WTC11 (cell line): ENCODE measurements around the gene MOV10L1. TPM values are rescaled to one million over a fixed set of nuclear protein-coding genes. Genes with fewer than 3 reads are reported as not detected.

Experiments
- ATAC-seq: fragments of 200-7000 bp; cut with Tn5 transposase; 2 replicates; pipeline ENCODE4 v1.10.0; 2021; ENCODE audit warnings: mild to moderate bottlenecking, moderate library complexity
- CTCF ChIA-PET: fragments of 300-600 bp; sonication (Branson Sonifier 250); formaldehyde crosslinking; loops from one replicate; lab custom pipeline; 2021; ENCODE audit warnings: antibody characterized with exemption; lab: Charles Lee
- POLR2A ChIA-PET: fragments of 350-600 bp; sonication (Branson Sonifier 250); formaldehyde crosslinking; loops from one replicate; lab custom pipeline; 2021; ENCODE audit warnings: antibody characterized with exemption; lab: Charles Lee
- DNase-seq: peaks from one replicate; pipeline ENCODE4 v3.0.0; 2021; ENCODE audit warnings: low spot score
- H3K27ac Mint-ChIP-seq: 2 replicates; pipeline ENCODE4 v1.8.0; 2021; ENCODE audit warnings: mixed read lengths
- H3K27me3 Mint-ChIP-seq: 2 replicates; pipeline ENCODE4 v1.8.0; 2021; ENCODE audit warnings: low read depth, mild to moderate bottlenecking, moderate library complexity, mixed read lengths
- H3K36me3 Mint-ChIP-seq: 2 replicates; pipeline ENCODE4 v1.8.0; 2021; ENCODE audit warnings: mixed read lengths
- H3K4me1 Mint-ChIP-seq: 2 replicates; pipeline ENCODE4 v1.8.0; 2022; ENCODE audit warnings: mixed read lengths
- H3K4me3 Mint-ChIP-seq: 2 replicates; pipeline ENCODE4 v1.8.0; 2021; ENCODE audit warnings: mild to moderate bottlenecking, moderate library complexity, mixed read lengths
- H3K9me3 Mint-ChIP-seq: 2 replicates; pipeline ENCODE4 v1.8.0; 2021; ENCODE audit warnings: mixed read lengths
- CDX4 ChIP-seq: fragments of 250-450 bp; sonication (Bioruptor Pico); IDR thresholded peaks from 2 replicates; pipeline ENCODE4 v1.9.0; 2021; ENCODE audit warnings: moderate library complexity, mild to moderate bottlenecking, inconsistent platforms, borderline replicate concordance
- CTCF ChIP-seq: fragments of 200-600 bp; IDR thresholded peaks from 2 replicates; pipeline ENCODE4 v1.8.0; 2022; ENCODE audit warnings: antibody characterized with exemption
- ETV6 ChIP-seq: sonication (generic); formaldehyde crosslinking; IDR thresholded peaks from 2 replicates; pipeline ENCODE4 v1.8.1; 2022; ENCODE audit warnings: mild to moderate bottlenecking, missing genetic modification reagents
- GRHL2 ChIP-seq: fragments of 250-450 bp; sonication (Bioruptor Pico); IDR thresholded peaks from 2 replicates; pipeline ENCODE4 v1.8.0; 2022; ENCODE audit warnings: mild to moderate bottlenecking, moderate library complexity; ENCODE audit not compliant: insufficient replicate concordance, severe bottlenecking
- GTF2I ChIP-seq: fragments of 250-450 bp; sonication (Bioruptor Pico); conservative IDR thresholded peaks from 2 replicates; pipeline ENCODE4 v1.4.0; 2021; ENCODE audit warnings: mild to moderate bottlenecking
- IRF1 ChIP-seq: sonication (generic); formaldehyde crosslinking; IDR thresholded peaks from 2 replicates; pipeline ENCODE4 v1.8.0; 2023; ENCODE audit warnings: missing genetic modification reagents
- MXD4 ChIP-seq: fragments of 250-450 bp; sonication (Bioruptor Pico); IDR thresholded peaks from 2 replicates; pipeline ENCODE4 v1.8.0; 2021; ENCODE audit warnings: mild to moderate bottlenecking, moderate library complexity, borderline replicate concordance
- NR1H2 ChIP-seq: sonication (generic); formaldehyde crosslinking; IDR thresholded peaks from 2 replicates; pipeline ENCODE4 v1.9.0; 2021; ENCODE audit warnings: mild to moderate bottlenecking, moderate library complexity, missing genetic modification reagents
- RELA ChIP-seq: sonication (generic); formaldehyde crosslinking; IDR thresholded peaks from 2 replicates; pipeline ENCODE4 v1.8.1; 2022; ENCODE audit warnings: missing genetic modification reagents, mild to moderate bottlenecking, borderline replicate concordance
- TEAD4 ChIP-seq: sonication (generic); formaldehyde crosslinking; IDR thresholded peaks from 2 replicates; pipeline ENCODE4 v1.8.0; 2022; ENCODE audit warnings: mild to moderate bottlenecking, missing genetic modification reagents
- USF2 ChIP-seq: sonication (generic); formaldehyde crosslinking; IDR thresholded peaks from 2 replicates; pipeline ENCODE4 v1.8.1; 2023; ENCODE audit warnings: mild to moderate bottlenecking, missing genetic modification reagents, moderate library complexity
- ZBTB43 ChIP-seq: sonication (generic); formaldehyde crosslinking; IDR thresholded peaks from 2 replicates; pipeline ENCODE4 v1.8.1; 2023; ENCODE audit warnings: mild to moderate bottlenecking, missing genetic modification reagents
- ZNF121 ChIP-seq: sonication (generic); formaldehyde crosslinking; IDR thresholded peaks from 2 replicates; pipeline ENCODE4 v1.8.0; 2023; ENCODE audit warnings: missing genetic modification reagents
- ZNF512 ChIP-seq: sonication (generic); formaldehyde crosslinking; IDR thresholded peaks from 2 replicates; pipeline ENCODE4 v1.8.1; 2022; ENCODE audit warnings: missing genetic modification reagents, borderline replicate concordance
- total RNA-seq: library from RNA; stranded (reverse); gene quantifications from 3 replicates; pipeline ENCODE4 v1.2.3, GENCODE V29; 2021

MOV10L1 gene
- total RNA-seq, 1 experiment from 2014 or later = not detected

- no peak for TF ChIP-seq ZNF512
- TF ChIP-seq NR1H2 (CRISPR knock-in tag) = no peak
- no peak for TF ChIP-seq IRF1 (CRISPR knock-in tag)
- TF ChIP-seq ETV6 (CRISPR knock-in tag) = no peak
These were observed 8.2 kb upstream of the MOV10L1 start (continued) for GRCh38 chr22:50081426-50082196.

- H3K4me1 Mint-ChIP-seq = no peaks in the 10 kb centered on the region; the same call in 1 of the 2 replicates
- no peak for TF ChIP-seq NR1H2 (CRISPR knock-in tag)
- no peak for TF ChIP-seq ZBTB43 (CRISPR knock-in tag)
- no peak for TF ChIP-seq MXD4 (CRISPR knock-in tag)
- TF ChIP-seq CDX4 (CRISPR knock-in tag) = no peak
- TF ChIP-seq RELA = no peak
- no peak for TF ChIP-seq CTCF
- TF ChIP-seq USF2 (CRISPR knock-in tag) = no peak
- no peak for TF ChIP-seq ZNF121
- no peak for TF ChIP-seq TEAD4 (CRISPR knock-in tag)
- no peak for TF ChIP-seq GRHL2 (CRISPR knock-in tag)
- no peak for TF ChIP-seq IRF1 (CRISPR knock-in tag)
- TF ChIP-seq GTF2I = no peak
- H3K36me3 Mint-ChIP-seq = no peaks in the 10 kb centered on the region
- ChIA-PET POLR2A (no interaction called here), CTCF (interaction anchor here (0.8 kb wide), 1 partner anchor 23 kb away, joined by 3 read pairs; no protein-coding TSS in a partner anchor)
- no peak overlapping the region for H3K4me3 Mint-ChIP-seq
- peaks cover 8% of the 10 kb centered on the region; the same call in 1 of the 2 replicates for H3K27me3 Mint-ChIP-seq
- DNase-seq = no peak
- no peak overlapping the region for H3K27ac Mint-ChIP-seq
- H3K9me3 Mint-ChIP-seq = peaks cover 7% of the 10 kb centered on the region; the same call in 1 of the 2 replicates
- no peak for ATAC-seq
These were observed 7.5 kb upstream of the MOV10L1 start for GRCh38 chr22:50082197-50082715.
